Endometrium (tissue), 2 donors: Measurements from ENCODE around the gene SLC25A33.
"Not testable (repeated sequence)": the region's sequence is repeated elsewhere in the genome, so short reads cannot be mapped to it uniquely, and the experiment has no call there.

Source experiments
- FAIRE-seq: peaks from 2 replicates; lab custom pipeline; 2012; peaks lifted over from hg19 to GRCh38; lab: Jason Lieb, UNC
- donor health status: control.
- donor health status: control.

The SLC25A33 gene

DNA sequence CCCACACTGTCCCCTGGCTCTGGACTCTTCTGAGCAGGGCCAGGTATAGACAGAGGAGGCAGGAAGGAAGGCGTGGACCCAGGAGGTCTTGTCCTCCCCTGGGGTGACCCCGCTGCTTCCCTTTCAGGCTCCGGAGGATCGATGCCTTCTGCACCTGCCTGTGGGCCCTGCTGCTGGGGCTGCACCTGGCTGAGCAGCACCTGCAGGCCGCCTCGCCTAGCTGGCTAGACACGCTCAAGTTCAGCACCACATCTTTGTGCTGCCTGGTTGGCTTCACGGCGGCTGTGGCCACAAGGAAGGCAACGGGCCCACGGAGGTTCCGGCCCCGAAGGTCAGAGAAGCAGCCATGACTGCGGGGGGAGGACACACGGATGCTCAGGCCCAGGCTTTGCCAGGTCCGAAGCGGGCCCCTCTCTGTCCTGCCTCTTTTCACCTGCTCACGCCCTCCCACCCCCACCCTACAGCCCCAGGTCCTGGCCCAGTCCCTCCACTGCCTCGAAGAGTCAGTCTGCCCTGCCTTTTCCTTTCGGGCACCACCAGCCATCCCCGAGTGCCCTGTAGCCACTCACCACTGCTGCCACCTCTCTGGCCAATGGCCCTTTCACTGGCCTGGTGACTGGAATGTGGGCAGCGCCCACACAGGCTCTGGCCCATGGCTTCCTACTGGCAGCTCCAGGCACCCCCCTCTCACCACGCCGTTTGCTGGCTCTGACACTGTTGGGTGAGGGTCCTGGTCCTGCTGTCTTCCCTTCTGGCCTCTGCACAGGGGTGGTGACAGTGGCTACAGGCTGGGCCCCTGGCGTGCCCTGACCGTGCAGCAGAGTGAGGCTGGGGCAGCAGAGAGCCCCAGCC is 62.9 kb downstream of the SLC25A33 start:
- no peak for FAIRE-seq

DNA sequence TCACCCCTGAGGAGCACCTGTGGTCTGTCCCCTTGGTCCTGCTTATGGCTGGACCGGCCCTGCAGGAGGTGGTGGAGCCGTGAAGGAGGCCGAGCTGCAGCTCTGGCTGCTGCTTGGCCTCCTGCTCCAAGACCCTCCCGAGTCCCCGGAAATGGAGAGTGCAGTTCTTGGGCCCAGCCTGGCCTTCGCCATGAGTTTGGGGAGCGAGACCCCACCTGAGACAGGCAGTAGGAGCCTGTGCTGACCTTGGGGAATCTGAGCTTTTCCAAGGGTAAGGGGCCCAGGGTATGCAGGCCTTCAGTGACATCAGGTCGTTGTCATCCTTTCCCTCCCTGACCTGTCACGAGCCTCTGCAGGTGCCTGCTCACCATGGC is 63.5 kb downstream of the SLC25A33 start:
- no peak for FAIRE-seq

DNA sequence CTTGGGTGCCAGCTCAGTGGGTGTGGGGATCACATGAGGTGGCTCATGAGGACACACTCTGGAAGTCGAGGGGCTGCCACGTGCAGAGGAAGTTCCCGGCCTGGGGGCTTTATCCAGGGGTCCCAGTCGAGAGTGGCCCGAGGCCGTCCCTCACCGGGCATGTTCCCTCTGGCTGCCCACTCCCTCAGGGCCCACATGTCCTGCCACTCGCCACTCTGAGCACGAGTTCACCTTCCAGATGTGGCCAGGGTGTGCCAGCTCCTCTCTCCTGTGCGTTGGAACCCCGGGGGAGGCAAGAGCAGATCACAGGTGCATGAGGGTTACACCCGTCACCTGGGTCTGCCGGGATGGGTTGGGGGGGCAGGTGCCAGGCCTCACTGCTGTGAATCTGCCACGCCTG is 64.0 kb downstream of the SLC25A33 start:
- no peak for FAIRE-seq

DNA sequence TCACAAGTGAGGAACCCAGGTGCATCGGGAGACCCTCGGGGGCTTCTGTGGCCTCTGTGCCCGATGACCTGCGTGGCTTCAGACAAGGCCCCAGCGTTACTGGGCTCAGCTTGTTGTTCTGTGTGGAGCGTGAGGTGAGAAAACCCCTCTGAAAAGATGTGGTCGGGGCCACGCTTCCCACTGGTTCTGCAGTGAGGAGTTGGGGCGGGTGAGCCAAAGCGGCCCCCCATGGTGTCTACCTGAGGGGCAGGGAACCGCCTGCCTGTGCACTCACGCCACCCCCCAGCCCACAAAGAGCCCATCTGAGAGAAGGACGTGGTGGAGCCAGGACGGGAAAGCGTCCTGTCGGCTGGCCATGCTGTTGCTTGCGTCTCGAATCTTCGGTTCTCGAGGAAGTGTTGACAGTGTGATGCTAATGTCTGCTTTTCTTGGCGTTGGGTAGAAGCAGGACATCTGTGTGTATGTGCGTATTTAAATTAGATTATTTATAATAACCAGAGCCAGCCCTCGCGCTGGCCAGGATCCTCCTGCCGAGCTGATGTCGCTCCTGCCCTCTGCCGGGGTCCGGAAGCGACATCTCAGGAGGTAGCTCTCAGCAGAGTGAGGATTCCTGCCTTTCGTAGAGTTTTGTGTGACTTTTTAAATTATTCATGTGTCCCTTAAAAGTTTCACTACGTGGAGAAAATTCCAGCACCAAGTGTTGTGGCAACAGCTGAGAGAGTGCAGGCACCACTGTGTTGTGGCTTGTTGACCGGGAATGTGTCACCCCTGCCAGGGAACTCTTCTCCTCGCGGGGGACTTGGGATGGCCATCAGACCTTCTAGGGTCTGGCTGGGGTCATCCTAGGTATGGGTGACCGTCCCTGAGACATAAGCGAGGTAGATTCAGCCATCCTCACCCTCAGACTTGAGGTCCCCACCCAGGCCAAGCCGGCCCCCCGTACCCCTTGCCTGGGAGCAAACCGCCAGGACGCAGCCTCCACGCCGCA is 64.8 kb downstream of the SLC25A33 start:
- no peak for FAIRE-seq

DNA sequence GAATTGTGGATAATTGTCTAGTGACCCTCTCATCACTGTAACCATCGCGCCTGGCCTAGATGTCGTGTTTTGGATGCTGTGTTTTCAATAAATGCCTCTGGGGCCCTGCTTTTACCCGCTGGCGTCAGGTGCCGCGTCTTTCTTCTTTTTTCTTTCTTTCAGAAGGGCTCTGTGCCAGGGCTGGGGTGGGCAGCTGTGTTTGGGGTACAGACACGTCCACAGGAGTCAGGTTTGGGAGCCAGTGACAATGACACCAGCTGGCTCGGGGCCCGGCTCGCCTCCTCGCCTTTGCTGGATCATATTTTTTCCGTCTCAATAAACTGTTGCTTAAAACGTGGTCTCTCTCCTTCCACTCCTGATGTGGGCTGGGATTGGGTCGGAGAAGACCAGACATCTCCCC is 65.6 kb downstream of the SLC25A33 start:
- no peak for FAIRE-seq

DNA sequence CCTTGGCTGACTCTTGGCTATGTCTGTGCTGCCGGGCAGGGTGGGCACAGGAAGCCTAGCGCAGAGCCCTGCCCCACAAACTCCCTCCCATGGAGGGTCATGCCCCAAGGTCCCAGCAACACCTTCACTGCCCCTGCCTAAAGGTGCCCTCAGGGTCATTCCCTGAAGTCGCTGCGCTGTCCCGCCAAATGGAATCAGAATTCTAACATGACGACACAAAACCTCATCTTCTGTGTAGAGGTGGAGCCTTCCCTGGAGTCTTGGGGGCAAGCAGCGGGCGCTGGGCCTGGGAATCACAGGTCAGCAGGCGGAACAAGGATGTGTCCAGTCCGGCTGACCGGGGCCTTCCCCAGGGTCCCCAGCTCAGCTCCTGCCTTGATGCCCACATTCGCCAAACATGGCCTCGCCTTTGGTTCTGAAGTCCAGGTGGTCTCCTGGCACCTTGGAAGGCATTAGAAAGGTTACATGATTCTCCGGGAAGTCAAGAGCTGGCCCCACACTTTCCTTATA is 66.7 kb downstream of the SLC25A33 start:
- FAIRE-seq = no peak

DNA sequence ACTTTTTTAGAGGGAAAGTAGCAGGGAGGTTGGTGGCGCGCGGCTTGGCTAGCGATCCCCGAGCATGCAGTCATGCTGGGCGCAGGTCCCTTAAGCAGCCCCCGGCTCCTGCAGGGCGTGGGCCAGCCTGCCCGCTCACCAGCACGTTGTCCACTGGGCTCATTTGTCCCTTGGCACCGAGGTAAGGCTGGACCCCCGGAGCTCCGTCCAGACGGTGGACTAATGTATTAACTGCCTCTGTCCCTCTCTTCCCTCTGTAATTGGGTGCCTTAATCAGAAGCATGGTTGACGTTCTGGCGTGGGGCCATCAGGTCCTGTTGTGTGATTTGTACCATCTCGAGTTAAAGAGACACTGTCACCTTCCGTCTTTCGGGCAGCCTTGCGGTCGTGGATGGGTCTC is 67.2 kb downstream of the SLC25A33 start:
- no peak for FAIRE-seq

DNA sequence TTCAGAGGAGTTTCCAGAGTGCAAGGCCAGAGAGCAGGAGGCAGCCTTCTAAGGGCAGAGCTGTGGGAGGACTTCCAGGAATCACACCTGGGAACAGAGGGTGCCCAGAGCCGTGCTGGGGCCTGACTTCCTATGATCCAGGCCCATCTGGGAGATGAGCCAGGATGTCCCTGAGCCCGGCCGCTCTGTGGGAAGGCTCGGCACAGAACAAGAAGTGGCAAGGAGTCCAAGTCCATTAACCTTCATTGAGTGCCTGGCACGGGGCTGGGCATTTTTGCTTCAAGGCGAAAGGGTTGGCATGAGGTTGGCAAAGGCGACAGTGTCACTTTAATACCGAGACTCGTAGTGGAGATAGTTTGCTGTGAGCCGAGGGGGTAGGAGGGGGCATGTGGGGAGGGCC is 67.7 kb downstream of the SLC25A33 start:
- FAIRE-seq = no peak

DNA sequence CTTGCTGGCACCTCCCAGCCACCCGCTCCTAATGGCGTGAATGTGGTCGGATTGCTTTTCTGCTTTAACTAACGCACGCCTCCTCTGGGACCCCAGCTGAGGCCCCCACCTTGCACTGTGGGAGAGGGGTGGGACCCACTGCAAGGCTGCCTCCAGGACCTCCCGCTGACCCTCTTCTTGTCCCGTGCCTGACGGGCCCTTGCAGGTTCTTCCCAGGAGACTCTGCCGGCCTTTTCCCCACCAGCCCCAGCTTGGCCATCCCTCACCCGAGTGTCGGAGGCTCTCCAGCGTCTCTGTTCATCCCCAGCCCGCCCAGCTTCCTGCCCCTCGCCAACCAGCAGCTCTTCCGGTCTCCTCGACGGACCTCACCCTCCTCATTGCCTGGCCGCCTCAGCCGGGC is 68.1 kb downstream of the SLC25A33 start:
- no peak for FAIRE-seq

DNA sequence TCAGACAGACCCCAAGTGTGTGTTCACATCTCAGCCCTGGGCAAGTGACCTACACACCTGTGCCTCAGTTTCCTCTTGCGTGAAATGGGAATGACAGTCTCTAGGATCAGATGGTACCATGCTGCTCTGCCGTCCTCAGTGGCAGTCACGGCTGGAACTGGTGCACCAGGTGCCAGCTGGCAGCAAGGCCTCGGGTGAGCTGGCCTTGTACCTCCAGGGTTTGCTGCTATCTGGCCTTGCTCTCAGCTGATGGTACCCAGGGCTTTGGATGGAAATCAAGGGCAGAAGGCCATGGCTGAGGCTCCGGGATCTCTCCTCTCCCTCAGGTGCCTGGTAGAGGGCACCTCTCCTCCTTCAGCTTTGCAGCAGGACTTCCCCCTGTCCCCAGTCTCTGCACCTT is 70.7 kb downstream of the SLC25A33 start:
- no peak for FAIRE-seq

DNA sequence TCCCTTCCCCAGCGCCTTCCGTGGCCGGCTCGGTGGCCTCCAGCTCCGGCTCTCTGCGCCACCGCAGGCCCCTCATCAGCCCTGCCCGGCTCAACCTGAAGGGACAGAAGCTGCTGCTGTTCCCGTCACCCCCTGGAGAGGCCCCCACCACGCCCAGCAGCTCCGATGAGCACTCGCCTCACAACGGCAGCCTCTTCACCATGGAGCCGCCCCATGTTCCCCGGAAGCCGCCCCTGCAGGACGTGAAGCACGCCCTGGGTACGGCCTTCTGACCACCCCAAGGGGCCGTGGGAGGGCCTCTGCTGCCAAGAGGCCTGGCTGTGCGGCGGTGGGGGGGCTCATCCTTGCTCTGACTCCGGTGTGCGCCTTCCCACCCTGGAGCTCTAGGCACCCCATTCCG is 71.3 kb downstream of the SLC25A33 start:
- no peak for FAIRE-seq

DNA sequence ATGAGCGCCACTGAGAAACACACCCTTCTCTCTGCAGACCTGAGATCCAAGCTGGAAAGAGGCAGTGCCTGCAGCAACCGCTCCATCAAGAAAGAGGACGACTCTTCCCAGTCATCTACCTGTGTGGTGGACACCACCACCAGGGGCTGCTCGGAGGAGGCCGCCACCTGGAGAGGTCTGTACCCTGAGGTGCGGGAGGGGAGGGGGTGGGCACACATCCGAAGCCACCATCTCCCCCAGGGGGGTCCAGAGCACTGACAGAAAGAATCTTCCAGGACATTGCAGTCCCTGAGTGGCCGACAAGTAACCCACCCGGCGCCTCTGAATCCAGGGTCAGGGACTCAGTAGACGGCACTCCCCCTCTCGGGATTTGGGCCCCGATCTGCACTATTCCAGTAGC is 72.5 kb downstream of the SLC25A33 start:
- no peak for FAIRE-seq

DNA sequence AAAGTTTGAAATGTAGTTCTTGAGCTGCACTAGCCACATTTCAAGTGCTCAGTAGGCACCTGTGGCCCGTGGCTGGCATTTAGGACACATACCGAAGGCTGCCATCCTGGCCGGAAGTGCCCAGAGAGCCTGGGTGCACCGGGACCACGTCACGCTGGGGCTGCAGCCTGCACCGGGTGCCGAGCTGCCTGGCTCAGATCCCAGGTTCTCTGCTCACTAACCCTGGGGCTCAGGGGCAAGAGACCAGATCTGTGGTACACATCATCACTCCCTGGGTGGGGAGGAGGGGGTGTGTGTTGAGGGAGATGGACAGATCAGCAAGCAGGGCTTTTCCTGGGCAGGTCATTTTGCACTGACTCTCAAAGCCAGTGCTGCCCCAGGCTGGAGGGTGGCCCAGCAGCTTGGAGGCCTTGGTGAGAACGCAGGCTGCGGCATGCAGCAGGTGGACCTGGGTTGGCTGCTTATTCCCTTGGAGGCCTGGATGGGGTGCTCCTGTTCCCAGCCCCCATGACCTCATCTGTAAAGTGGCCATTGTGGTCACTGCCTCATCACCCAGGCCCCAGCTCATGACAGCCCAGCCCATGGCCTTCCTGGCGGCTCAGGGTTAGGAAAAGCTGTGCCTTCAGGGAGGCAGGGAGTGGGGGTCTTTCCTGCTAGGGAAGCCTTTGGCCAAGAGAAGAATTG is 73.0 kb downstream of the SLC25A33 start:
- FAIRE-seq = no peak

DNA sequence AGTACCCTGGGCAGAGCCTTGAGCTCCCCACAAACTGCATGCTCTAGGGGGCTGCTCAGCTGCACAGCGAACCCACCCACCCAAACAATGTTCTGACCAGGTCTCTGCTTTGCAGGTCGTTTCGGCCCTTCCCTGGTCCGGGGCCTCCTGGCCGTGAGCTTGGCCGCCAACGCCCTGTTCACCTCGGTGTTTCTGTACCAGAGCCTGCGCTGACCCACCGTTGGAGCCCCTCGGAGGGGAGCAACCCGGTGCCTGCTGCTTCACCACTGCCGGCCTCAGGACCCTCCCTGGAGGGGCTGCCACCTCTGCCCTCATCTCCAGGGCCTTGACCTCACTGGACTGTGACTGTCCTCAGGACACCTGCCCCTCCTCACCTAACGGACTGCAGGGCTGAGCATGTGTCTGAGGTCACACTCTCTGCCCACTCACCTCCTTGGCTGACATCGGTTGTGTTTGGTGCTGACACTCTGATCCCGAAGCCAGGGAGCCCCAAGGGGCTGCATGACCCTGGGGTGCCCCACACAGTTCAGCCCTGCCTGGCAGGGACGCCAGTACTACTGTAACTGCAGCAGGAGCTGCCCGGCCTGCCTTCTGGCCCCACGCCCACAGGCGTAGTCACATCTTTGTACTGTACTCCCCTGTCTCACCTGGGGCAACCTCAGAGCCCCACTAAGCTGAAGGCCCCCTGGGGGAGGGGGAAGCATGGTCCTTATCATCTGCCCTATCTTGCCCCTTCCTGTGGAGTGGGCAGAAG is 73.8 kb downstream of the SLC25A33 start:
- FAIRE-seq = no peak

DNA sequence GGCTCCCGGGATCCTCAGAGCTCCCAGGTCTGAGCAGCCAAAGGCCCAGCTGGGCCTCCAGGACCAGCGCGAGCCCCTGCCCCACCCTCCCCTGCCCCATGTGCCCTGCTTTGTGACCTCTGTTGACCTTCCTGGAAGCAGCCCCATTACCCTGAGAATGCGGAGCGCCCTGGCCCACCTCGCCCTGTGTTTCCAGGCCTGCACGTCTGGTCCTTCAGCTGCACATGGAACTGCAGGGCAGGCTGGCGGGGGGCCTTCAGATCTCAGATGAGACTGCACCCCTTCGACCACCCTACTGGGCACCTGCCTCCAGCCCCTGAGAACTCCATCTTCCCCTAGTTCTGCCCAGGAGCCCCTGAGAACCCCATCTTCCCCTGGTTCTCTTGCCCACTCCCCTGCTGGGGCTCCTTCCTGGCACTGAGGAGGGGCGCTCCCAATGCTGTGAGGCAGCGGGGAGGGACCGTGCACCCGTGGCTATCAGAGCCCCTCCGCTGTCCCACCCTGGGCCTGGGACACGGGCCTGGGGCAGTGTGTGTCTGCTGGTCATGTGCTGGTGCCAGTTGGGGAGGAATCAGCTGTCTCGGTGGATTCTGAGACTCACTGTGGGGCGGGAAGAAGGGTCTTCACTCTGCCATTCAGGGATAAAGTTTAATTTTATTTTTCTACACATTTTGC is 74.5 kb downstream of the SLC25A33 start:
- FAIRE-seq = no peak

DNA sequence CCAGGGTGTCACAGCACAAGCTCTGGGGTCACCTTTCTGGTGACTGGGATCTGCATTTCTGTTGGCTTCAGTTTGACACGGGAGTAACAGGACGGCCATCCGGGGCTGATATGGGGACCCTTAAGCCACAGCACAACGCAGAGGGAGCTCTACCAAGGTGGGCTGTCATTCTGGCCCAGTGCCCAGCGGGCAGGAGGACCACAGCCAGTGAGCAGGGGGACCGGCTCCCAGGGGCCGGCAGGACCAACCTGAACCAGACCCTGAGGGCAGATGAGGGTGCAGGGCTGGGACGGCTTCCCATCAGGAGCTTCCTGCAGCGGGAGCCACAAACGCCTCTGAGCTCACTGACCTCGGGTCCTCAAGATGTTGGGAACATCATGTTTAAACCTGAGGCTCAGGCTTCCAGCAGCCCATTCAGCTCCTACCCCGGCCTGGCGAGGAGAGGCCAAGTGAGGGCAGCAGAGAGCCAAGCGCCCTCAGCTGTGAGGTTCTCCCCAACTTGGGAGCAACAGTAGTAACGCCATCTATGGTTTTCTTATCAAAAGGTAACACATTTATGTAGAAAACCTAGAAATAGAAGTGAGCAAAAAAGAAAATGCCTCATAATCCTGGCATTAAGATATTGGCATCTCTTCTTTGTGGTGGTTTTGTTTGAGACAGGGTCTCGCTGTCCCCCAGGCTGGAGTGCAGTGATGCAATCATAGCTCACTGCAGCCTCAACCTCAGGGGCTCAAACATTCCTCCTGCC is 76.2 kb downstream of the SLC25A33 start:
- no peak for FAIRE-seq

DNA sequence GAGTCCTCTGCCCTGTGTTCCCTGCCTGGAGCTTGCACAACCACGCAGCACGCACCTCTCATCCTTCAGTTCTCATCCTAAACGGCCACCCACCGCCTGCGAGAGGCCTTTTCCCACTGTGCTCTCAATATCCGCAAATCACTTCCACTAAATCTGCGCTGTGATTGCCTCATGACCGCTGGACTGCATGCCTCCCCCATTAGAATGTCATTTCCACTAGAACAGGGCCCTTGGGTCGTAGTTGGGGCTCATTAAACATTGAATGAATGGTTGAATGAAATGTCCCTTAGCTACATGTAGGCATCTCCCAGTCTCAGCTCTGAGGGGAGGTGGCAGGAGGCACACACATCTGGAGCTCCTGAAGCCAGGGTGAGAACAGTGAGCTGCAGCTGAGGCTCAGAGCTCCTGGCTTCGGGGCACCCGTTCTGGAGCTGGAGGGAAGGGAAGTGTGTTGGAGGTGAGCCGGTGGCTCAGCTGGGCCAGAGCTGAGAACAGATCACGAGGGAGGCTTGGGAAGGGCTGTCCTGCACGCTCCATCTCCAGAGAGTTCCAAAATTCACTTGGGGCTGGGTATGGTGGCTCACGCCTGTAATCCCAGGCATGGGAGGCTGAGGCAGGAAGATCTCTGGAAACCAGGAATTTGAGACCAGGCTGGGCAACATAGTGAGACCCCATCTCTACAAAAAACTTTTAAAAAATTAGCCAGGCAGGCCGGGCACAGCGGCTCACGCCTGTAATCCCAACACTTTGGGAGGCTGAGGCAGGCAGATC is 79.8 kb downstream of the SLC25A33 start:
- no peak for FAIRE-seq

DNA sequence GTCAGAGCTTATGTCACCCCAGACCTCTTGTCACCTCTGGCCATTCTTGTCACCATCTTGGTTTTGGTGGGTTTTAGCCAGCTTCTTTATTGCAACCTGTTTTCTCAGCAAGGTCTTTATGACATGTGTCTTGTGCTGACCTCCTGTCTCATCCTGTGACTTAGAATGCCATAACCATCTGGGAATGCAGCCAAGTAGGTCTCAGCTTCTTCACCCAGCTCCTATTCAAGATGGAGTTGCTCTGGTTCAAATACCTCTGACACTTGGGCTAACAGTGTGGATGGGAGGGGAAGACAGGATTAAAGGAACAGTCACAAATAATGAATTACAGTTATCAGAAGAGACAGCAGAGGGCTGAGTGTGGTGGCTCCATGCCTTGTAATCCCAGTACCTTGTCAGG is 81.8 kb downstream of the SLC25A33 start:
- FAIRE-seq = no peak

DNA sequence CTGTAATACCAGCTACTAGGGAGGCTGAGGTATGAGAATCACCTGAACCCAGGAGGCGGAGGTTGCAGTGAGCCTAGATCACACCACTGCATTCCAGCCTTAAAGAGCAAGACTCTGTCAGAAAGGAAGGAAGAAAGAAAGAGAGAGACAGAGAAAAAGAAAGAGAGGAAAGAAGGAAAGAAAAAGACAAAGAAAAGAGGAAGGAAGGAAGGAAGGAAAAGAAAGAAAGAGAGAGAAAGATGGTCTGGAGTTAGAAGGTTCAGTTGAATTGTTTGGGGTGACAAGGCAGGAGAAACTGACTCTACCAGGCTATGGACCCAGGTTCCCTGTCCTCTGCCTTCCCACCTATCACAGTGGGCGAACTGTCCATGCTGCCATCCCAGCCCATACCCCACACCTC is 84.8 kb downstream of the SLC25A33 start:
- FAIRE-seq = no peak

DNA sequence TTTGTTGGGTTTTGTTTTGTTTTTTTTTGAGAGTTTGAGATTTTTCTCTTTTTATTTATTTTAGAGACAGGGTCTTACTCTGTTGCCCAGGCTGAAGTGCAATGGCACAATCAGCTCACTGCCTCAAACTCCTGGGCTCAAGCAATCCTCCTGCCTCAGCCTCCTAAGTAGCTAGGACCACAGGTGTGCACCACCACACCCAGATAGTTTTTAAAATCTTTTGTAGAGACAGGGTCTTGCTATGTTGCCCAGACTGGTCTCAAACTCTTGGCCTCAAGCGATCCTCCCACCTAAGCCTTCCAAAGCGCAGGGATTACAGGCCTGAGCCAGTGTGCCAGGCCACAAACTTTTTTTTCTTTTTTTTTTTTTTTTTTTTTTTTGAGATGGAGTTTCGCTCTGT is 85.8 kb downstream of the SLC25A33 start:
- not testable (repeated sequence) for FAIRE-seq
